Body of pancreas (tissue), 4 donors: ENCODE results near the gene CCBE1. TPM values are rescaled to one million over a fixed set of nuclear protein-coding genes. Genes with fewer than 3 reads are reported as not detected.

Experiments
- ATAC-seq: fragments of 150-250 bp; one replicate; pipeline ENCODE4 v1.9.1; 2016
- DNase-seq, 4 donors: peaks; one replicate each; pipeline ENCODE4 v3.0.0-alpha.2; 2019
- H3K27ac ChIP-seq, 4 donors: fragments of 200-600 bp; sonication (generic); 1 replicate in 3 of 4; 2 replicates in 1 of 4; pipeline versions ENCODE4 v1.5.1 to v1.6.1; 2016 to 2019; ENCODE audit warnings: mild to moderate bottlenecking in 1 of 4, mixed read lengths in 1 of 4, moderate library complexity in 1 of 4
- H3K27me3 ChIP-seq, 2 donors: fragments of 200-600 bp; sonication (generic); one replicate each; pipeline ENCODE4 v1.6.0; 2016; ENCODE audit warnings: mild to moderate bottlenecking in 1 of 2
- H3K36me3 ChIP-seq, 2 donors: fragments of 200-600 bp; sonication (generic); replicated peaks in 1 of 2; 2 replicates each; pipeline ENCODE4 v1.5.1; 2016; ENCODE audit warnings: low read depth in 2 of 2; ENCODE audit not compliant: insufficient read depth in 1 of 2
- H3K4me1 ChIP-seq: fragments of 200-600 bp; sonication (generic); one replicate; pipeline ENCODE4 v1.6.0; 2016
- H3K4me3 ChIP-seq, 2 donors: fragments of 200-600 bp; sonication (generic); 1 replicate in 1 of 2; 2 replicates in 1 of 2; pipeline ENCODE4 v1.5.1; 2016 to 2019
- H3K9me3 ChIP-seq, 3 donors: fragments of 200-600 bp; sonication (generic); 1 replicate in 2 of 3; 2 replicates in 1 of 3; pipeline ENCODE4 v1.5.1; 2016
- POLR2A ChIP-seq, 3 donors: fragments of 450-650 bp; IDR thresholded peaks; one replicate each; pipeline ENCODE4 v1.6.1; 2016; ENCODE audit warnings: antibody characterized with exemption in 3 of 3, mild to moderate bottlenecking in 2 of 3
- WGBS, 2 donors: methylation state at CpG; one replicate each; pipeline ENCODE4 v1.1.5; 2017; 5-methylcytosine and 5-hydroxymethylcytosine counted together
- intact Hi-C: fragments of 100-400 bp; cut with DNase I; formaldehyde crosslinking; loops from one replicate; pipeline ENCODE4 v1.15.1; 2023
- total RNA-seq, 2 donors: library from RNA; depleted of rRNA; stranded (reverse); fragments of >200 nt; gene quantifications; one replicate each; pipeline ENCODE4 v1.1.0, GENCODE V29; 2016
- TF ChIP-seq, protein P1 (sequence below), 7 experiments: fragments of 450-650 bp in 4 of 7; fragments of 200-600 bp in 3 of 7; sonication (generic) in 3 of 7; IDR thresholded peaks; one replicate each; pipeline ENCODE4 v1.5.1; 2016 to 2019; ENCODE audit warnings: antibody characterized with exemption in 7 of 7

Gene CCBE1
- total RNA-seq, 2 donors from 2014 or later: 0.99 to 4.4 TPM

DNA sequence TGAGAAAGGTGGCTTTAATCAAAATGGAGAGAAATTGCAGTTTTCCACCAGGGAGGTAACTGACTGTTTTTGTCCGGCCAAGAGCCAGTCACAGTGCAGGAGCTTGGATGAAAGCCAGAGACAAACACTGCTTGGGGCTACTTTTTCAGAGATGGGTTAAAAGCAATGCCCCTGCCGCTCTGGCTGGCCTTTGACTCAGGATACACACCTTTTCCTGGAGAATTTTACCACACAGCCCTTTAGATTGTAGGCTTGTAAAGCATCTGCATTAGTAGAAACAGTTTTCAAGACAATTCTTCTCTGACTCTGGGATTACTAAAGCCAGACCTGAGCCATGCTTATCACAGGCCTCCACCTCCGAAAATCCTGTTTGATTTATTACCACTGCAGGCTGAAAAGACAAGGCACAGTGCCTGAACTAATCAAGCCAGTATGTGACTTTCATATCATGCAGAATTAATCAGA is 79.7 kb downstream of the CCBE1 start:
- Histone ChIP-seq H3K36me3 (no peaks in the 10 kb centered on the region), H3K27me3 (no peaks in the 10 kb centered on the region), H3K9me3 (no peaks in the 10 kb centered on the region), H3K4me1 (peaks cover 4% of the 10 kb centered on the region), H3K4me3 (no peak overlapping the region), H3K27ac (no peak overlapping the region)
- DNase-seq (no peak), ATAC-seq (no peak)
- intact Hi-C loops: no loop called here
- TF ChIP-seq, protein P1, sequence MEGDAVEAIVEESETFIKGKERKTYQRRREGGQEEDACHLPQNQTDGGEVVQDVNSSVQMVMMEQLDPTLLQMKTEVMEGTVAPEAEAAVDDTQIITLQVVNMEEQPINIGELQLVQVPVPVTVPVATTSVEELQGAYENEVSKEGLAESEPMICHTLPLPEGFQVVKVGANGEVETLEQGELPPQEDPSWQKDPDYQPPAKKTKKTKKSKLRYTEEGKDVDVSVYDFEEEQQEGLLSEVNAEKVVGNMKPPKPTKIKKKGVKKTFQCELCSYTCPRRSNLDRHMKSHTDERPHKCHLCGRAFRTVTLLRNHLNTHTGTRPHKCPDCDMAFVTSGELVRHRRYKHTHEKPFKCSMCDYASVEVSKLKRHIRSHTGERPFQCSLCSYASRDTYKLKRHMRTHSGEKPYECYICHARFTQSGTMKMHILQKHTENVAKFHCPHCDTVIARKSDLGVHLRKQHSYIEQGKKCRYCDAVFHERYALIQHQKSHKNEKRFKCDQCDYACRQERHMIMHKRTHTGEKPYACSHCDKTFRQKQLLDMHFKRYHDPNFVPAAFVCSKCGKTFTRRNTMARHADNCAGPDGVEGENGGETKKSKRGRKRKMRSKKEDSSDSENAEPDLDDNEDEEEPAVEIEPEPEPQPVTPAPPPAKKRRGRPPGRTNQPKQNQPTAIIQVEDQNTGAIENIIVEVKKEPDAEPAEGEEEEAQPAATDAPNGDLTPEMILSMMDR (IDR thresholded peaks at IDR 0.05): no peak
- TF ChIP-seq POLR2A (IDR thresholded peaks at IDR 0.05): no peak
- WGBS, 2 donors: 11 to 26% methylated on average over 3 of the region's 3 CpGs

DNA sequence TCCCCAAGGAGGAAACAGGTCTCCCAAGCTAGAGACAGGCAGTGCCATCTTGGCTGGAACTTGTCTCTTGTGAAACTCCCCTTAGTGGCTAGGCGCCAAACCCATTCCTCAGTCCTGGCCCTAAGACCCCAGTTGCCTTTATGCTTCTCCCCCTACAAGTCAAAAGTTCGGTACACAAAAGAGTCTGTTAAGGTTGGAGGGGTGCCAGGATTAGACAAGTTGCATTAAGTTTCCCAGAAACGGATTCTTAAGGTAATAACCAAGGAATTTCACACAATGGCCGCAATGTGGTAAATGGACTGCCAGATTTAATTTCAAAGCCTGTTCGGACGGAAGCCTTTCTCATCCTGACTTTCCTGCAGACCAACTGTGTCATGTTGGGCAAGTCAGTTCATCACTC is 80.7 kb downstream of the CCBE1 start:
- Histone ChIP-seq H3K9me3 (no peaks in the 10 kb centered on the region), H3K27me3 (no peaks in the 10 kb centered on the region), H3K27ac (no peak overlapping the region), H3K4me1 (peaks cover 4% of the 10 kb centered on the region), H3K36me3 (no peaks in the 10 kb centered on the region), H3K4me3 (no peak overlapping the region)
- 64 to 79% methylated on average over 6 of the region's 6 CpGs for WGBS, 2 donors
- ATAC-seq: no peak
- TF ChIP-seq, protein P1 (IDR thresholded peaks at IDR 0.05): no peak
- TF ChIP-seq POLR2A (IDR thresholded peaks at IDR 0.05): no peak
- intact Hi-C loops: no loop called here
- no peak for DNase-seq

DNA sequence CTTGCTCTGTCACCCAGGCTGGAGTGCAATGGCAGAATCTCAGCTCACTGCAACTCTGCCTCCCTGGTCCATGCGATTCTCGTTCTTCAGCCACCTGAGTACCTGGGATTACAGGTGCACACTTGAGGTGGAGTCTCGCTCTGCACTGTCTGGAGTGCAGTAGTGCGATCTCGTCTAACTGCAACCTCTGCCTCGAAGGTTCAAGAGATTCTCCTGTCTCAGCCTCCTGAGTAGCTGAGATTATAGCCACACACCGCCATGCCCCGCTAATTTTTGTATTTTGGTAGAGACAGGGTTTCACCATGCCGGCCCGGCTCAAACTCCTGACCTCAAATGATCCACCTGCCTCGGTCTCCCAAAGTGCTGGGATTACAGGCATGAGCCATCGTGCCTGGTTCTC is 83.3 kb downstream of the CCBE1 start:
- Histone ChIP-seq H3K4me3 (no peak overlapping the region), H3K36me3 (no peaks in the 10 kb centered on the region), H3K4me1 (peaks cover 4% of the 10 kb centered on the region), H3K27me3 (no peaks in the 10 kb centered on the region), H3K27ac (no peak overlapping the region), H3K9me3 (no peaks in the 10 kb centered on the region)
- 90 to 94% methylated on average over 12 of the region's 12 CpGs for WGBS, 2 donors
- no peak for TF ChIP-seq POLR2A (IDR thresholded peaks at IDR 0.05)
- TF ChIP-seq, protein P1 (IDR thresholded peaks at IDR 0.05): no peak
- ATAC-seq (no peak), DNase-seq (no peak)
- intact Hi-C loops: no loop called here

DNA sequence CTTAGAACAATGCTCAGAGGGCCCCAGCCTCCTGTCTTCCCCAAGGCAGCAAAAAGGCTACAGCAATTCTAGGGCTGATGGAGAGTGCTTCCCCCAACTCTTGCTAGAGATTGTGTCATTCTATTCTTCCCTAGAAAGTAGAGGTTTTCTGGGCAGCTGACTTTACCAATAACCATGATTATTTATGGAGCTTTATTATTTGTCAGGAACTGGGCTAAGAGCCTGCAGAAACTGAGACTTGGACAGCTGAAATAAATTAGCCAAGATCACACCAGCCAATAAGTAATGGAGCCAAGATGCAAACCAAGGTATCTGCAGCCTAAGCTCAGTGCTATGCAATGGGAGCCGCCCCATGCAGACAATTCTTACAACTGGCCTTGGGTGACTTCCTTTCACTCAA is 84.8 kb downstream of the CCBE1 start:
- TF ChIP-seq, protein P1 (IDR thresholded peaks at IDR 0.05): no peak
- TF ChIP-seq POLR2A (IDR thresholded peaks at IDR 0.05): no peak
- DNase-seq (no peak), ATAC-seq (no peak)
- Histone ChIP-seq H3K27me3 (no peaks in the 10 kb centered on the region), H3K36me3 (no peaks in the 10 kb centered on the region), H3K27ac (no peak overlapping the region), H3K4me3 (no peak overlapping the region), H3K9me3 (no peaks in the 10 kb centered on the region), H3K4me1 (no peaks in the 10 kb centered on the region)
- 70 to 91% methylated on average over 1 of the region's 1 CpG for WGBS, 2 donors
- intact Hi-C loops: no loop called here

DNA sequence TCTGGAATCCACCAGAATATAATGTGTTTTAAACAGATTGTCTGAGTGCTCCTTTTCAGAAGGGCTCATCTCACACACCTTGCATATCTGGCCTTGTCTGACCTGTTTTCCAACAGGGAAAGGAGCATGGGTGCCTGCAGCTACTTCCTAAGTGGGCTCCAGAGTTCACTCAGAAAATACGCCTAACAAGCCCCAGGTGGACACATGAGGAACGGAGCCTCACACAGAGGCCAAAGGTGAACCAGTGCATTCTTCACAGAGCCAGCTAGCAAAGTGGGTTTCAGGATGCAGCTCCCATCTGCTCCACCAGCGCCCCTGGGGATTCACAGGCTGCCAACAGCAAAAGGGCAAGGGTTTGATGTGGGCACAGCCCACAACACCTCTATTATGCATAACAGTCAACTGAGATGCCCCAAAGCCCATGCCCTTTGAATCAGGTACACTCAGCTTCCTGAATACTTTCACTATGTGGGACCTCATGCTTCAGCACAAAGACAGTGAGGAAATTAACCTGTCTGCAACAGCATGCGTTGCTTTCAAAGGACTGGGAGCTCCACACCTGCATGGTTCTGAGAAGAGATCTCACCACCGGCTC is 86.6 kb downstream of the CCBE1 start:
- intact Hi-C loops: no loop called here
- Histone ChIP-seq H3K27ac (no peak overlapping the region), H3K27me3 (no peaks in the 10 kb centered on the region), H3K36me3 (no peaks in the 10 kb centered on the region), H3K4me3 (no peak overlapping the region), H3K9me3 (no peaks in the 10 kb centered on the region), H3K4me1 (no peaks in the 10 kb centered on the region)
- 72 to 74% methylated on average over 3 to 5 of the region's 5 CpGs for WGBS, 2 donors
- ATAC-seq (no peak), DNase-seq (no peak)
- TF ChIP-seq POLR2A (IDR thresholded peaks at IDR 0.05): no peak
- TF ChIP-seq, protein P1 (IDR thresholded peaks at IDR 0.05): no peak
